Activated naive CD4-positive, alpha-beta T cell treated with anti-CD3 and anti-CD28 coated beads, Interleukin-2, amount 10 ng/mL, durations not matched to agents 5 hours and 36 hours (primary cell): ENCODE data around the gene RGS18. TPM values are rescaled to one million over a fixed set of nuclear protein-coding genes. Genes with fewer than 3 reads are reported as not detected.

Experiments
- total RNA-seq, 2 experiments: library from RNA; stranded (reverse); gene quantifications; one replicate each; pipeline ENCODE4 v1.2.3, GENCODE V29; 2021

The RGS18 gene
- total RNA-seq: not detected

GRCh38 chr1:192158181-192158580 is at the start of gene RGS18:
TSS of gene RGS18 (plus strand) at chr1:192158462. CDS start at chr1:192158638, 176 bp downstream.

Other genes with a start within 250 kb of the RGS18 start
- gene RGS21, start 158.5 kb downstream of the RGS18 start, total RNA-seq: not detected